Measurements from ENCODE around the gene ZNF787. TPM values are rescaled to one million over a fixed set of nuclear protein-coding genes. Genes with fewer than 3 reads are reported as not detected.

ZNF787 gene
- total and polyA plus RNA-seq, 10 of the 15 experiments (the other 5 are each of a cell fraction or from before 2014, with no cell fraction given), result 0.23 to 39.9 (median 4.1) TPM

DNA sequence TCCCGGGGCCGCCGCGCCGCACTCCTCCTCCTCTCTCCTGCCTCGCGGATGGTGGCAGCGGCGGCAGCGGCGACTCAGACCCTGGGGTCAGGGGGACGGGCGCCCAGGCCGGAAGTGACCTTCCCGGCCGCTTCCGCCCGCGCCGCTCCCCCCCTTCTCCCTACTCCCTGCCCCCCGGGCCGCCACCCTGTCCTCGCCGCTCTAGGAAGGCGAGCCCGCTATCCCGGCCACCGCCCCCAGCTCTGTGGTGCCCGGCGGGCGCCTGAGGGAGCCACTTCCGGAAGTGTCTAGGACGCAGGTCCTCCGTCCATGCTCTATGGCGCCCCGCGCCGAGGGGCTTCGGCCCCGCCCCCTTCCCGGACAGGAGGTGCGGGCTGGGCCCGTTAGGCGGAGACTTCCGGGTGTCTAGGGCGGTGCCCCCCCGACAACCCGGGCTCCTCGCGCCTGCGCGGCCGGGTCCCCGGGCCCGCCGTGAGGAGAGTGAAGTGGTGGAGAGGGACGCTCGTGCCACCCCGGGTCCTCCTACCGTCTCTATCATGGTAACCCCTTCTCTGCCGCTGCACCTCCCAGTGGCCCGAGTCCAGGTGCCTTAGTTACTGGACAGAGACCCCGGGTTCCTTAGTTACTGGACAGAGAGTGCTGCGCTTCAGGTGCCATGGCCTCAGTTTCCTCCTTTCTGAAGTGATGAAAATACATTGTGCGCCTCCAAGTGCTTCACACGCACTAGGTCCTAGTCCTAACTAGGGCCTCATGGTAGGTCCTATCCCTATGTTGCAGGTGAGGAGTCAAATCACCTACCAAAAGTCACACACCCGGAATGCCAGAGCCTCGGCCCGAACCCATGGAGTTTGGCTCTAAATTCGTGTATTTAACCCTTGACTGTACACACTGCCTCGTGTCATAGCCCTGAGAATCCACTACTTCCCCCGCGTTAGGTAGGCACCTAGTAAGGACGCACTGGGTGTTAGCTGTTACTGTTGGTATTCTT, at the start of gene ZNF787 (continued):
- TF ChIP-seq, protein P1, sequence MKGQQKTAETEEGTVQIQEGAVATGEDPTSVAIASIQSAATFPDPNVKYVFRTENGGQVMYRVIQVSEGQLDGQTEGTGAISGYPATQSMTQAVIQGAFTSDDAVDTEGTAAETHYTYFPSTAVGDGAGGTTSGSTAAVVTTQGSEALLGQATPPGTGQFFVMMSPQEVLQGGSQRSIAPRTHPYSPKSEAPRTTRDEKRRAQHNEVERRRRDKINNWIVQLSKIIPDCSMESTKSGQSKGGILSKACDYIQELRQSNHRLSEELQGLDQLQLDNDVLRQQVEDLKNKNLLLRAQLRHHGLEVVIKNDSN (IDR thresholded peaks at IDR 0.05; ENCODE audit: borderline replicate concordance, extremely low read length, insufficient read depth, low read depth, low read length), result no peak
- TF ChIP-seq, protein P2, sequence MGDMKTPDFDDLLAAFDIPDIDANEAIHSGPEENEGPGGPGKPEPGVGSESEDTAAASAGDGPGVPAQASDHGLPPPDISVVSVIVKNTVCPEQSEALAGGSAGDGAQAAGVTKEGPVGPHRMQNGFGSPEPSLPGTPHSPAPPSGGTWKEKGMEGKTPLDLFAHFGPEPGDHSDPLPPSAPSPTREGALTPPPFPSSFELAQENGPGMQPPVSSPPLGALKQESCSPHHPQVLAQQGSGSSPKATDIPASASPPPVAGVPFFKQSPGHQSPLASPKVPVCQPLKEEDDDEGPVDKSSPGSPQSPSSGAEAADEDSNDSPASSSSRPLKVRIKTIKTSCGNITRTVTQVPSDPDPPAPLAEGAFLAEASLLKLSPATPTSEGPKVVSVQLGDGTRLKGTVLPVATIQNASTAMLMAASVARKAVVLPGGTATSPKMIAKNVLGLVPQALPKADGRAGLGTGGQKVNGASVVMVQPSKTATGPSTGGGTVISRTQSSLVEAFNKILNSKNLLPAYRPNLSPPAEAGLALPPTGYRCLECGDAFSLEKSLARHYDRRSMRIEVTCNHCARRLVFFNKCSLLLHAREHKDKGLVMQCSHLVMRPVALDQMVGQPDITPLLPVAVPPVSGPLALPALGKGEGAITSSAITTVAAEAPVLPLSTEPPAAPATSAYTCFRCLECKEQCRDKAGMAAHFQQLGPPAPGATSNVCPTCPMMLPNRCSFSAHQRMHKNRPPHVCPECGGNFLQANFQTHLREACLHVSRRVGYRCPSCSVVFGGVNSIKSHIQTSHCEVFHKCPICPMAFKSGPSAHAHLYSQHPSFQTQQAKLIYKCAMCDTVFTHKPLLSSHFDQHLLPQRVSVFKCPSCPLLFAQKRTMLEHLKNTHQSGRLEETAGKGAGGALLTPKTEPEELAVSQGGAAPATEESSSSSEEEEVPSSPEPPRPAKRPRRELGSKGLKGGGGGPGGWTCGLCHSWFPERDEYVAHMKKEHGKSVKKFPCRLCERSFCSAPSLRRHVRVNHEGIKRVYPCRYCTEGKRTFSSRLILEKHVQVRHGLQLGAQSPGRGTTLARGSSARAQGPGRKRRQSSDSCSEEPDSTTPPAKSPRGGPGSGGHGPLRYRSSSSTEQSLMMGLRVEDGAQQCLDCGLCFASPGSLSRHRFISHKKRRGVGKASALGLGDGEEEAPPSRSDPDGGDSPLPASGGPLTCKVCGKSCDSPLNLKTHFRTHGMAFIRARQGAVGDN (IDR thresholded peaks at IDR 0.05), result no peak
- TF ChIP-seq, protein P3, sequence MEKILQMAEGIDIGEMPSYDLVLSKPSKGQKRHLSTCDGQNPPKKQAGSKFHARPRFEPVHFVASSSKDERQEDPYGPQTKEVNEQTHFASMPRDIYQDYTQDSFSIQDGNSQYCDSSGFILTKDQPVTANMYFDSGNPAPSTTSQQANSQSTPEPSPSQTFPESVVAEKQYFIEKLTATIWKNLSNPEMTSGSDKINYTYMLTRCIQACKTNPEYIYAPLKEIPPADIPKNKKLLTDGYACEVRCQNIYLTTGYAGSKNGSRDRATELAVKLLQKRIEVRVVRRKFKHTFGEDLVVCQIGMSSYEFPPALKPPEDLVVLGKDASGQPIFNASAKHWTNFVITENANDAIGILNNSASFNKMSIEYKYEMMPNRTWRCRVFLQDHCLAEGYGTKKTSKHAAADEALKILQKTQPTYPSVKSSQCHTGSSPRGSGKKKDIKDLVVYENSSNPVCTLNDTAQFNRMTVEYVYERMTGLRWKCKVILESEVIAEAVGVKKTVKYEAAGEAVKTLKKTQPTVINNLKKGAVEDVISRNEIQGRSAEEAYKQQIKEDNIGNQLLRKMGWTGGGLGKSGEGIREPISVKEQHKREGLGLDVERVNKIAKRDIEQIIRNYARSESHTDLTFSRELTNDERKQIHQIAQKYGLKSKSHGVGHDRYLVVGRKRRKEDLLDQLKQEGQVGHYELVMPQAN (conservative IDR thresholded peaks at IDR 0.05), result peak; percentile 25; the same call in 1 of the 2 replicates
- TF ChIP-seq SRF (IDR thresholded peaks at IDR 0.05; ENCODE audit: low read depth in 2 of 2, low read length in 2 of 2) (peak; percentile 49 to 55; a peak in 2 of 4 replicates), NFYA (IDR thresholded peaks at IDR 0.05; ENCODE audit: borderline replicate concordance, low read depth, low read length) (no peak), PAX5 (IDR thresholded peaks at IDR 0.05; ENCODE audit: borderline replicate concordance, low read depth, low read length) (no peak), ZNF217 (IDR thresholded peaks at IDR 0.05) (no peak), NBN (IDR thresholded peaks at IDR 0.05) (peak; percentile 81; the same call in 1 of the 2 replicates), SP1 (IDR thresholded peaks at IDR 0.05; ENCODE audit: low read depth, low read length) (no peak), FOXK2 (IDR thresholded peaks at IDR 0.05) (no peak), CBFB (IDR thresholded peaks at IDR 0.05; ENCODE audit: low read depth) (peak; percentile 53; the same call in 1 of the 2 replicates), YY1 (IDR thresholded peaks at IDR 0.05; ENCODE audit: low read depth, low read length) (peak; percentile 56; the same call in 1 of the 2 replicates), TAF1 (IDR thresholded peaks at IDR 0.05; ENCODE audit: borderline replicate concordance, low read depth, low read length) (peak; percentile 38; the same call in 1 of the 2 replicates), BMI1 (IDR thresholded peaks at IDR 0.05; ENCODE audit: borderline replicate concordance) (no peak), RB1 (IDR thresholded peaks at IDR 0.05; ENCODE audit: borderline replicate concordance) (peak; percentile 64; the same call in 1 of the 2 replicates), IKZF1 (conservative IDR thresholded peaks at IDR 0.05) (peak; percentile 94)
- TF ChIP-seq, protein P4, sequence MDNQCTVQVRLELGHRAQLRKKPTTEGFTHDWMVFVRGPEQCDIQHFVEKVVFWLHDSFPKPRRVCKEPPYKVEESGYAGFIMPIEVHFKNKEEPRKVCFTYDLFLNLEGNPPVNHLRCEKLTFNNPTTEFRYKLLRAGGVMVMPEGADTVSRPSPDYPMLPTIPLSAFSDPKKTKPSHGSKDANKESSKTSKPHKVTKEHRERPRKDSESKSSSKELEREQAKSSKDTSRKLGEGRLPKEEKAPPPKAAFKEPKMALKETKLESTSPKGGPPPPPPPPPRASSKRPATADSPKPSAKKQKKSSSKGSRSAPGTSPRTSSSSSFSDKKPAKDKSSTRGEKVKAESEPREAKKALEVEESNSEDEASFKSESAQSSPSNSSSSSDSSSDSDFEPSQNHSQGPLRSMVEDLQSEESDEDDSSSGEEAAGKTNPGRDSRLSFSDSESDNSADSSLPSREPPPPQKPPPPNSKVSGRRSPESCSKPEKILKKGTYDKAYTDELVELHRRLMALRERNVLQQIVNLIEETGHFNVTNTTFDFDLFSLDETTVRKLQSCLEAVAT (IDR thresholded peaks at IDR 0.05), result no peak
- TF ChIP-seq, protein P5, sequence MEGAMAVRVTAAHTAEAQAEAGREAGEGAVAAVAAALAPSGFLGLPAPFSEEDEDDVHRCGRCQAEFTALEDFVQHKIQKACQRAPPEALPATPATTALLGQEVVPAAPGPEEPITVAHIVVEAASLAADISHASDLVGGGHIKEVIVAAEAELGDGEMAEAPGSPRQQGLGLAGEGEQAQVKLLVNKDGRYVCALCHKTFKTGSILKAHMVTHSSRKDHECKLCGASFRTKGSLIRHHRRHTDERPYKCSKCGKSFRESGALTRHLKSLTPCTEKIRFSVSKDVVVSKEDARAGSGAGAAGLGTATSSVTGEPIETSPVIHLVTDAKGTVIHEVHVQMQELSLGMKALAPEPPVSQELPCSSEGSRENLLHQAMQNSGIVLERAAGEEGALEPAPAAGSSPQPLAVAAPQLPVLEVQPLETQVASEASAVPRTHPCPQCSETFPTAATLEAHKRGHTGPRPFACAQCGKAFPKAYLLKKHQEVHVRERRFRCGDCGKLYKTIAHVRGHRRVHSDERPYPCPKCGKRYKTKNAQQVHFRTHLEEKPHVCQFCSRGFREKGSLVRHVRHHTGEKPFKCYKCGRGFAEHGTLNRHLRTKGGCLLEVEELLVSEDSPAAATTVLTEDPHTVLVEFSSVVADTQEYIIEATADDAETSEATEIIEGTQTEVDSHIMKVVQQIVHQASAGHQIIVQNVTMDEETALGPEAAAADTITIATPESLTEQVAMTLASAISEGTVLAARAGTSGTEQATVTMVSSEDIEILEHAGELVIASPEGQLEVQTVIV (IDR thresholded peaks at IDR 0.05; ENCODE audit: borderline replicate concordance, partially characterized antibody), result peak; percentile 83

Measured in GM12878 (cell line).